ENCODE measurements around the gene TSPAN11.

Gene TSPAN11

GRCh38 chr12:31004666-31005065 is 78.1 kb downstream of the TSPAN11 start:
- H3K9me3 ChIP-seq (ENCODE audit: control insufficient read depth in 5 of 5, low read length in 5 of 5) = no peaks in the 10 kb centered on the region
- no peaks in the 10 kb centered on the region for H3K36me3 ChIP-seq (ENCODE audit: control insufficient read depth in 5 of 5, insufficient read depth in 5 of 5, low read length in 5 of 5)
- no peaks in the 10 kb centered on the region for H3K27me3 ChIP-seq (ENCODE audit: control insufficient read depth in 5 of 5, insufficient read depth in 4 of 5, low read length in 5 of 5)
- peaks cover 4 to 40% (median 35%) of the 10 kb centered on the region in 5 donors for H3K4me1 ChIP-seq (ENCODE audit: control insufficient read depth in 5 of 5, insufficient read depth in 5 of 5, low read length in 5 of 5)
- no peak overlapping the region for H3K9ac ChIP-seq (ENCODE audit: low read length in 5 of 5)
- no peak overlapping the region for H3K27ac ChIP-seq (ENCODE audit: low read depth, low read length)
- H3K4me3 ChIP-seq (ENCODE audit: low read depth in 1 of 5, low read length in 5 of 5) = no peak overlapping the region

GRCh38 chr12:31005256-31005943 is 78.9 kb downstream of the TSPAN11 start:
- Histone ChIP-seq H3K4me3 (ENCODE audit: low read depth in 1 of 5, low read length in 5 of 5) (peak overlapping the region in 4 of 5 donors; percentile 8 to 45 (median 30)), H3K9me3 (ENCODE audit: control insufficient read depth in 5 of 5, low read length in 5 of 5) (no peaks in the 10 kb centered on the region), H3K27me3 (ENCODE audit: control insufficient read depth in 5 of 5, insufficient read depth in 4 of 5, low read length in 5 of 5) (no peaks in the 10 kb centered on the region), H3K36me3 (ENCODE audit: control insufficient read depth in 5 of 5, insufficient read depth in 5 of 5, low read length in 5 of 5) (no peaks in the 10 kb centered on the region), H3K9ac (ENCODE audit: low read length in 5 of 5) (no peak overlapping the region), H3K4me1 (ENCODE audit: control insufficient read depth in 5 of 5, insufficient read depth in 5 of 5, low read length in 5 of 5) (peaks cover 4 to 40% (median 35%) of the 10 kb centered on the region in 5 donors), H3K27ac (ENCODE audit: low read depth, low read length) (no peak overlapping the region)

GRCh38 chr12:31005944-31006361 is 79.4 kb downstream of the TSPAN11 start:
- no peak overlapping the region for H3K27ac ChIP-seq (ENCODE audit: low read depth, low read length)
- H3K27me3 ChIP-seq (ENCODE audit: control insufficient read depth in 5 of 5, insufficient read depth in 4 of 5, low read length in 5 of 5) = no peaks in the 10 kb centered on the region
- H3K4me1 ChIP-seq (ENCODE audit: control insufficient read depth in 5 of 5, insufficient read depth in 5 of 5, low read length in 5 of 5) = peaks cover 4 to 40% (median 35%) of the 10 kb centered on the region in 5 donors
- no peak overlapping the region for H3K9ac ChIP-seq (ENCODE audit: low read length in 5 of 5)
- H3K9me3 ChIP-seq (ENCODE audit: control insufficient read depth in 5 of 5, low read length in 5 of 5) = no peaks in the 10 kb centered on the region
- peak overlapping the region in 4 of 5 donors; percentile 8 to 45 (median 30) for H3K4me3 ChIP-seq (ENCODE audit: low read depth in 1 of 5, low read length in 5 of 5)
- no peaks in the 10 kb centered on the region for H3K36me3 ChIP-seq (ENCODE audit: control insufficient read depth in 5 of 5, insufficient read depth in 5 of 5, low read length in 5 of 5)

DNA sequence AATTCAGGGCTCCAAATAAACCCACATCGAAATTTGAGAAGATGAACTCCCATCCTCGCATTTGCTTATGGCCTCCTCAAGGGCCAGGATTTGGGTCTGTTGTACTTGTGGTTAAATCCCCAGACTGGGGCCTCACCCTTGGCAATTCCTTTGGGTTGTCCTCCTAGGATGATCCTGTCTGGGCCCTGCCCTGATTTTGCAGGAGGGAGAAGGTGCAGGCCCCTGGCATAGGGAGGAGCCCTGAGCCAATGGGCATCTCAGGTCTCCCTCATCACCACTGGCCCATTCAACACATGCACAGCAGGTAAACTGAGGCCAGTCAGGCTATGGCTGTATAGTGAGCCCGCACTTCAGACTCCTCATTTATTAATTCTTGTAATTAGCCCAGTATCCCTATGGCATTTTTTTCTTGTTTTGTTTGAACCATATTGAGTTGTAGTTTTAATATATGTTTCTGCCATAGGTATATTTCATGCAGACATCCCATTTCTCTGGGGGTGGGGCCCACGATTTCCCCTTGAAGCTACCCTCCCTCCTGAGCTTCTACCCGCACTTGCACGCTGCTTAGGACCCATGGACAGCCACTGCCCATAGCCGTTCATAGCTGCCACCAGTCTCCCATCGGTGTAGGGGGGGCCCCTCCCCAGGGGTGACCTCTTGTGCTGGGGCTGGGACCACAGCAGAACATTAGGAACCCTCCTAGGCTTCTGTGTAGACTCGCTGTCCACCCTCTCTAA is 80.0 kb downstream of the TSPAN11 start:
- no peak overlapping the region for H3K27ac ChIP-seq (ENCODE audit: low read depth, low read length)
- no peaks in the 10 kb centered on the region for H3K36me3 ChIP-seq (ENCODE audit: control insufficient read depth in 5 of 5, insufficient read depth in 5 of 5, low read length in 5 of 5)
- H3K9me3 ChIP-seq (ENCODE audit: control insufficient read depth in 5 of 5, low read length in 5 of 5) = no peaks in the 10 kb centered on the region

GRCh38 chr12:31007153-31007495 is 80.6 kb downstream of the TSPAN11 start:
- no peaks in the 10 kb centered on the region for H3K9me3 ChIP-seq (ENCODE audit: control insufficient read depth in 5 of 5, low read length in 5 of 5)
- no peaks in the 10 kb centered on the region for H3K36me3 ChIP-seq (ENCODE audit: control insufficient read depth in 5 of 5, insufficient read depth in 5 of 5, low read length in 5 of 5)
- no peak overlapping the region for H3K9ac ChIP-seq (ENCODE audit: low read length in 5 of 5)
- H3K27me3 ChIP-seq (ENCODE audit: control insufficient read depth in 5 of 5, insufficient read depth in 4 of 5, low read length in 5 of 5) = no peaks in the 10 kb centered on the region
- no peak overlapping the region for H3K4me3 ChIP-seq (ENCODE audit: low read depth in 1 of 5, low read length in 5 of 5)
- peaks cover 4 to 40% (median 35%) of the 10 kb centered on the region in 5 donors for H3K4me1 ChIP-seq (ENCODE audit: control insufficient read depth in 5 of 5, insufficient read depth in 5 of 5, low read length in 5 of 5)
- H3K27ac ChIP-seq (ENCODE audit: low read depth, low read length) = no peak overlapping the region

More for the DNA sequence above, 80.0 kb downstream of the TSPAN11 start:
- H3K4me3 ChIP-seq (ENCODE audit: low read depth in 1 of 5, low read length in 5 of 5) = no peak overlapping the region
- H3K4me1 ChIP-seq (ENCODE audit: control insufficient read depth in 5 of 5, insufficient read depth in 5 of 5, low read length in 5 of 5) = peaks cover 4 to 40% (median 35%) of the 10 kb centered on the region in 5 donors
- no peaks in the 10 kb centered on the region for H3K27me3 ChIP-seq (ENCODE audit: control insufficient read depth in 5 of 5, insufficient read depth in 4 of 5, low read length in 5 of 5)
- H3K9ac ChIP-seq (ENCODE audit: low read length in 5 of 5) = no peak overlapping the region

DNA sequence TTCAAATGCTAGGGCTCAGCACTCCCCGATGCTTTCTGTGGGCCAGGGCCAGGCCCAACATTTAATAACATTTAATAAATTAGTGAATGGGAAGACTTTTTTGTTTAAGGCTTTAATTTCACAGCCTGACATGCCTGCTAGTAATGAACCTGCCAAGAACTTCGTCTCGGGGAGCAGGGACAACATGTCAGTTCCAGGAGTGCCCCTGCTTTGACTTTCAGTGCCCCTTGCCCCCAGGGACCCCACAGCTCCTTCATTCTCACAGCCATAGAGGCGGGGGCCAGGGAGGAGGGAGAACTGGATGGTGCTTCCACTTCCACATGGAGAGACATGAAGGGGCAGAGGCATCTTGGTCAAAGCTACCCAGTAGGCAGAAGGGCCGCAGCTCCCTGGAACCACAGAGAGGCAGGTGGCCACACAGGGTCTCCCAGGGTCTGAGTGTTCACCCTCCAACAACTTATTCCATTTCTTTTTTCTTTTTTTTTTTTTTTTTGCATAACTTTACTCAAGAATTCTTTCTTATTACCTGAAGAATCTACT is 81.2 kb downstream of the TSPAN11 start:
- Histone ChIP-seq H3K36me3 (ENCODE audit: control insufficient read depth in 5 of 5, insufficient read depth in 5 of 5, low read length in 5 of 5) (no peaks in the 10 kb centered on the region), H3K4me1 (ENCODE audit: control insufficient read depth in 5 of 5, insufficient read depth in 5 of 5, low read length in 5 of 5) (peaks cover 4 to 37% (median 33%) of the 10 kb centered on the region in 5 donors), H3K27ac (ENCODE audit: low read depth, low read length) (no peak overlapping the region), H3K9me3 (ENCODE audit: control insufficient read depth in 5 of 5, low read length in 5 of 5) (no peaks in the 10 kb centered on the region), H3K4me3 (ENCODE audit: low read depth in 1 of 5, low read length in 5 of 5) (no peak overlapping the region), H3K27me3 (ENCODE audit: control insufficient read depth in 5 of 5, insufficient read depth in 4 of 5, low read length in 5 of 5) (no peaks in the 10 kb centered on the region), H3K9ac (ENCODE audit: low read length in 5 of 5) (no peak overlapping the region)

DNA sequence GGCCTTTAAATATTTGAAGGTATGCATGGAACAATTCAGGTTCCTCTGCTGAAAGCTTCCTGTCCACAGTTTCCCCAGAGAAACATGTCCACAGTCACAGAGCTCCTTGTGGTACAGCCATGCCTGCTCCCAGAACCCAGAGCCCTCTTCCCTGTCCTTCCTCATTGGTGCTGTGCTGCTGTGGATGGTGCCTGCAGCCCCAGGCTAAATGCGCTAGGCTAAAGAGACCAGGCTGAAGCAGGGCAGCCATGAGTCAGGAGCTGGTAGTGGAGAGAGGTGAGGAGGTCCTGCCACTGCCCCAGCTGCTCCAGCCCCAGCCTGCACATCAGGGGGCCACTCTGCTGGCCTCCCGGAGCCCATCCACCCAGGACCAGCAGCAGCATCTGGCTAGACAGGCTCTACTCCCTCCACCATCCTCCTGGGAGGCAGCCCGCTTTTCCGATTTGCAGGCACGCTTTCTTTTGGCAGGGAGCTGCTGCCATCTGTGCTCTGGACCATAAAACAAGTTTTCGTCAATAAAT is 81.8 kb downstream of the TSPAN11 start:
- peaks cover 4 to 32% (median 28%) of the 10 kb centered on the region in 5 donors for H3K4me1 ChIP-seq (ENCODE audit: control insufficient read depth in 5 of 5, insufficient read depth in 5 of 5, low read length in 5 of 5)
- H3K27me3 ChIP-seq (ENCODE audit: control insufficient read depth in 5 of 5, insufficient read depth in 4 of 5, low read length in 5 of 5) = no peaks in the 10 kb centered on the region
- H3K4me3 ChIP-seq (ENCODE audit: low read depth in 1 of 5, low read length in 5 of 5) = no peak overlapping the region
- H3K36me3 ChIP-seq (ENCODE audit: control insufficient read depth in 5 of 5, insufficient read depth in 5 of 5, low read length in 5 of 5) = no peaks in the 10 kb centered on the region
- no peaks in the 10 kb centered on the region for H3K9me3 ChIP-seq (ENCODE audit: control insufficient read depth in 5 of 5, low read length in 5 of 5)
- H3K27ac ChIP-seq (ENCODE audit: low read depth, low read length) = no peak overlapping the region
- H3K9ac ChIP-seq (ENCODE audit: low read length in 5 of 5) = no peak overlapping the region

- Histone ChIP-seq H3K27ac (ENCODE audit: low read depth, low read length) (no peak overlapping the region), H3K4me1 (ENCODE audit: control insufficient read depth in 5 of 5, insufficient read depth in 5 of 5, low read length in 5 of 5) (peaks cover 4 to 25% (median 22%) of the 10 kb centered on the region in 5 donors), H3K27me3 (ENCODE audit: control insufficient read depth in 5 of 5, insufficient read depth in 4 of 5, low read length in 5 of 5) (no peaks in the 10 kb centered on the region), H3K9me3 (ENCODE audit: control insufficient read depth in 5 of 5, low read length in 5 of 5) (no peaks in the 10 kb centered on the region), H3K4me3 (ENCODE audit: low read depth in 1 of 5, low read length in 5 of 5) (no peak overlapping the region), H3K36me3 (ENCODE audit: control insufficient read depth in 5 of 5, insufficient read depth in 5 of 5, low read length in 5 of 5) (no peaks in the 10 kb centered on the region), H3K9ac (ENCODE audit: low read length in 5 of 5) (no peak overlapping the region)
Measured at GRCh38 chr12:31008961-31009840, 82.7 kb downstream of the TSPAN11 start.

- no peaks in the 10 kb centered on the region for H3K36me3 ChIP-seq (ENCODE audit: control insufficient read depth in 5 of 5, insufficient read depth in 5 of 5, low read length in 5 of 5)
- H3K4me3 ChIP-seq (ENCODE audit: low read depth in 1 of 5, low read length in 5 of 5) = no peak overlapping the region
- H3K27me3 ChIP-seq (ENCODE audit: control insufficient read depth in 5 of 5, insufficient read depth in 4 of 5, low read length in 5 of 5) = no peaks in the 10 kb centered on the region
- H3K9ac ChIP-seq (ENCODE audit: low read length in 5 of 5) = no peak overlapping the region
- H3K27ac ChIP-seq (ENCODE audit: low read depth, low read length) = no peak overlapping the region
- peaks cover 4 to 18% (median 14%) of the 10 kb centered on the region in 5 donors for H3K4me1 ChIP-seq (ENCODE audit: control insufficient read depth in 5 of 5, insufficient read depth in 5 of 5, low read length in 5 of 5)
- H3K9me3 ChIP-seq (ENCODE audit: control insufficient read depth in 5 of 5, low read length in 5 of 5) = no peaks in the 10 kb centered on the region
Measured at GRCh38 chr12:31009976-31010375, 83.4 kb downstream of the TSPAN11 start.

Data from subcutaneous abdominal adipose tissue (tissue), 5 donors.